ENCODE results near the gene PDE10A. TPM values are rescaled to one million over a fixed set of nuclear protein-coding genes. Genes with fewer than 3 reads are reported as not detected.
"Not testable (repeated sequence)": the region's sequence is repeated elsewhere in the genome, so short reads cannot be mapped to it uniquely, and the experiment has no call there.

The PDE10A gene
- total RNA-seq, 1 donor from 2014 or later: 5.4 TPM

- no peaks in the 10 kb centered on the region for H3K4me1 ChIP-seq (ENCODE audit: insufficient read depth, low read length)
- FAIRE-seq (no peak), DNase-seq (ENCODE audit: low read depth) (no peak)
- H3K36me3 Mint-ChIP-seq (ENCODE audit: low read depth, unreplicated experiment): no peaks in the 10 kb centered on the region
- H2AFZ ChIP-seq (ENCODE audit: low read depth, low read length): no peak overlapping the region
- H3K9ac ChIP-seq (ENCODE audit: low read length): no peak overlapping the region
- no peak overlapping the region for H3K4me3 Mint-ChIP-seq (ENCODE audit: unreplicated experiment)
- no peak overlapping the region for H3K4me2 ChIP-seq (ENCODE audit: low read length)
- no peak overlapping the region for H3K4me3 ChIP-seq (ENCODE audit: insufficient read depth, low read depth, low read length)
- no peaks in the 10 kb centered on the region for H3K27me3 Mint-ChIP-seq (ENCODE audit: low read depth, unreplicated experiment)
- H3K27ac ChIP-seq (ENCODE audit: low read depth, low read length): no peak overlapping the region
- H3K9me3 Mint-ChIP-seq (ENCODE audit: unreplicated experiment): no peaks in the 10 kb centered on the region
- H4K20me1 ChIP-seq (ENCODE audit: insufficient read depth, low read length): no peaks in the 10 kb centered on the region
- no peaks in the 10 kb centered on the region for H3K79me2 ChIP-seq (ENCODE audit: insufficient read depth, low read length)
- H3K27me3 ChIP-seq (ENCODE audit: insufficient read depth, low read length): no peaks in the 10 kb centered on the region
- no peaks in the 10 kb centered on the region for H3K36me3 ChIP-seq (ENCODE audit: insufficient read depth, low read length)
- H3K4me1 Mint-ChIP-seq (ENCODE audit: low read depth, unreplicated experiment): no peaks in the 10 kb centered on the region
- TF ChIP-seq EZH2 (IDR thresholded peaks at IDR 0.05; ENCODE audit: insufficient read depth, low read length) (no peak), CTCF (IDR thresholded peaks at IDR 0.05; ENCODE audit: insufficient read depth, low read depth, low read length) (no peak)
- H3K27ac Mint-ChIP-seq (ENCODE audit: unreplicated experiment): no peak overlapping the region
- H3K9me3 ChIP-seq (ENCODE audit: insufficient read depth, low read depth, low read length): no peaks in the 10 kb centered on the region
These were observed 154.6 kb downstream of the PDE10A start for GRCh38 chr6:165508321-165508869.

GRCh38 chr6:165506657-165507056 lies 156.4 kb downstream of the PDE10A start:
- H3K4me1 ChIP-seq (ENCODE audit: insufficient read depth, low read length): no peaks in the 10 kb centered on the region
- H3K9me3 Mint-ChIP-seq (ENCODE audit: unreplicated experiment): peaks cover 1% of the 10 kb centered on the region
- H3K36me3 Mint-ChIP-seq (ENCODE audit: low read depth, unreplicated experiment): no peaks in the 10 kb centered on the region
- no peaks in the 10 kb centered on the region for H3K27me3 Mint-ChIP-seq (ENCODE audit: low read depth, unreplicated experiment)
- H3K4me2 ChIP-seq (ENCODE audit: low read length): no peak overlapping the region
- no peak overlapping the region for H2AFZ ChIP-seq (ENCODE audit: low read depth, low read length)
- no peaks in the 10 kb centered on the region for H4K20me1 ChIP-seq (ENCODE audit: insufficient read depth, low read length)
- no peak for FAIRE-seq
- H3K9me3 ChIP-seq (ENCODE audit: insufficient read depth, low read depth, low read length): no peaks in the 10 kb centered on the region
- TF ChIP-seq CTCF (IDR thresholded peaks at IDR 0.05; ENCODE audit: insufficient read depth, low read depth, low read length) (no peak), EZH2 (IDR thresholded peaks at IDR 0.05; ENCODE audit: insufficient read depth, low read length) (no peak)
- H3K4me3 ChIP-seq (ENCODE audit: insufficient read depth, low read depth, low read length): no peak overlapping the region
- no peak overlapping the region for H3K27ac ChIP-seq (ENCODE audit: low read depth, low read length)
- H3K4me3 Mint-ChIP-seq (ENCODE audit: unreplicated experiment): no peak overlapping the region
- H3K27ac Mint-ChIP-seq (ENCODE audit: unreplicated experiment): no peak overlapping the region
- H3K27me3 ChIP-seq (ENCODE audit: insufficient read depth, low read length): no peaks in the 10 kb centered on the region
- DNase-seq (ENCODE audit: low read depth): no peak
- no peaks in the 10 kb centered on the region for H3K4me1 Mint-ChIP-seq (ENCODE audit: low read depth, unreplicated experiment)
- H3K79me2 ChIP-seq (ENCODE audit: insufficient read depth, low read length): no peaks in the 10 kb centered on the region
- H3K9ac ChIP-seq (ENCODE audit: low read length): no peak overlapping the region
- no peaks in the 10 kb centered on the region for H3K36me3 ChIP-seq (ENCODE audit: insufficient read depth, low read length)

- not testable (repeated sequence) for H3K27me3 Mint-ChIP-seq (ENCODE audit: low read depth, unreplicated experiment); H3K9me3 ChIP-seq (ENCODE audit: insufficient read depth, low read depth, low read length); DNase-seq (ENCODE audit: low read depth); H2AFZ ChIP-seq (ENCODE audit: low read depth, low read length); H3K36me3 Mint-ChIP-seq (ENCODE audit: low read depth, unreplicated experiment); FAIRE-seq; H3K4me1 ChIP-seq (ENCODE audit: insufficient read depth, low read length); H3K27ac ChIP-seq (ENCODE audit: low read depth, low read length); H3K79me2 ChIP-seq (ENCODE audit: insufficient read depth, low read length); H3K4me1 Mint-ChIP-seq (ENCODE audit: low read depth, unreplicated experiment); H3K4me3 Mint-ChIP-seq (ENCODE audit: unreplicated experiment); H3K4me3 ChIP-seq (ENCODE audit: insufficient read depth, low read depth, low read length); H3K4me2 ChIP-seq (ENCODE audit: low read length); H3K27ac Mint-ChIP-seq (ENCODE audit: unreplicated experiment); H4K20me1 ChIP-seq (ENCODE audit: insufficient read depth, low read length); H3K9ac ChIP-seq (ENCODE audit: low read length); H3K27me3 ChIP-seq (ENCODE audit: insufficient read depth, low read length); H3K9me3 Mint-ChIP-seq (ENCODE audit: unreplicated experiment); H3K36me3 ChIP-seq (ENCODE audit: insufficient read depth, low read length)
These were observed 162.7 kb downstream of the PDE10A start for GRCh38 chr6:165500214-165500907.
